Measurements from ENCODE around the gene OR14A2.
"Not testable (repeated sequence)": the region's sequence is repeated elsewhere in the genome, so short reads cannot be mapped to it uniquely, and the experiment has no call there.

OR14A2 gene

DNA sequence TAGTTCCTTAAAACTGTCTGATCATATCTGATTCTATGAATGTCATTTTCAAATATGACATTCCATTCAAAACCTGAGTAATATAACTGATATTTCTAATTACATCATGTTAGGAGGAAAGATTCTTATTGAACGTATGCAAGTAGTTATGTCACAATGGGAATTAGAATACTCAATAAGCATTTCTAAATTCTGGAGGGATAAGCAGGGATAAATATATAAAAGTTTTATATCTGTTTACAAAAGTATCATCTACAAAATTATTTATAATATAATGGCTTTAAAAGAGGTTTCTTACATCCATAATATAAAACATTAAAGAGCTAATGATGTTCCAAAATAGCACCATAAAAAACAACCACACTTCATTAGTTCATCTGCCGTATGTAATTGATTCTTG, at the start of gene OR14A2:
TSS of gene OR14A2 (minus strand) at position 101 of the 400 bp plus-strand sequence.
- DNase-seq (ENCODE audit: low read depth): no peak

DNA sequence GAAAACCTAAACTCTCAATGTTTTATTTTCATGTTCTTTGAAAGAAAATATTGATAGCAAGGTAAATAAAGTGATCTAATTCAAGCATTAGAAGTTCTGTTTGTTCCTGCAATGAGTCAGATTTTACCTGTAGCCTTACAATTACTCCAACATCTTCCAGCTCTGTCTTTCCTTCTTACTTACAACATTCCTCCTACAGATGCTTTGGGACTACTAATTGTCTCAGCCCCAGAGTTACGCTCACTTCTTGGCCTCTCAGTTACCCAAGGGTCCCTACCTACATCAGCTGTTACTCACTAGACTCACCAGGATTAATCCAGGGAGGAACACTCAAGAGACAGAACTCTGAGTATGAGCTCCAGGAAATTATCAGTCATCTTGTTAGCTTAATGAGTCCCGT, 49.6 kb upstream of the OR14A2 start:
- DNase-seq (ENCODE audit: low read depth): no peak

DNA sequence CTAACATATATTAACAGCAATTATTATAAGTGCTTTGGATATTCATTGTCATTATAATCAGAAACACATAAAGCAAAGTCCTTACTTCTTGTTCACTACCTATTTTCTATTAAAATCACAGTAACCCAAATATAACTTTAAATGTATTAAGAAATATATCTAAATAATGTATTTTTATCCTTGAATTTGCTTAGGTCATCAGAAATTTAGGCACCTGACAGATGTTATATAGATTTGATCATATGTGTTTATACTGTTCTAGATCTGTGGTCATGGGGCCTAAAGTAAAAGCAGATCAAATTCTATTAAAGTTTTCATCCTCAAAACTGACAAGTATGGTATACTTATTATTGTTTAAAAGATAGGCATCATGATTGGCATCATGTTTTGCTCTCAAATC, 21.7 kb upstream of the OR14A2 start:
- DNase-seq (ENCODE audit: low read depth): no peak

DNA sequence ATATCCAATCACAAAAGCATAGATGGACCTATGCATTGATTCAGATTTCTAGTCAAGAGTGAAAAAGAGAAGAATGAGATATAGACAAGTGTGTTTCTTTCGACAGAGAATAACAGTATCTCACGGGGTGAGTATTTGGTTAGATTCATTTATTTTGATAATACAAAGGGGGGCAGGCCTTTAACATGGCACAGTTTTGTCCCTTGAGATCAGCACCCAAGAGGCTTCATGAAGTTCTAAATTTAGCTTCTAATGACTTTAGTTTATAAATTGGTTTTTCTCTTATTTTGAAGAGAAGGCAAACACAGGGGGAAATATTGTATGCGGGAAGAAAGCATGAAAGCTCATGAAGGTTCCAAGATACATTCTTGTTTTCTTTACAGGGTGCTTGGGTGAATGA, 12.5 kb upstream of the OR14A2 start, which contains the start of gene OR1C1:
TSS of gene OR1C1 (minus strand) at position 101 of the 400 bp plus-strand sequence. CDS start 2,150 bp downstream, outside the sequence.
- DNase-seq (ENCODE audit: low read depth): no peak

DNA sequence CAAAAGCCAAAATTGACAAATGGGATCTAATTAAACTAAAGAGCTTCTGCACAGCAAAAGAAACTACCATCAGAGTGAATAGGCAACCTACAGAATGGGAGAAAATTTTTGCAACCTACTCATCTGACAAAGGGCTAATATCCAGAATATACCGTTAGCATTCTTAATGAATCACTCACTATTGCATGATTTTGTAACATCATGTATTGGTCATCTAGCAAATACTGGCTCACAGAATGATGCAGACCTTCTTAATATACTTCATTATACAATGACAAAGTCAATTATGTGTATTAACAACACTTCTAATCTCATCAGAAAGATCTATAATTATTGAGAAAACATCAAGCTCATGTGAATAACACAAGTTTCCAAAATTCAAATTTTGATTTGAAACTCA, 6.4 kb upstream of the OR14A2 start:
- DNase-seq (ENCODE audit: low read depth): not testable (repeated sequence)

DNA sequence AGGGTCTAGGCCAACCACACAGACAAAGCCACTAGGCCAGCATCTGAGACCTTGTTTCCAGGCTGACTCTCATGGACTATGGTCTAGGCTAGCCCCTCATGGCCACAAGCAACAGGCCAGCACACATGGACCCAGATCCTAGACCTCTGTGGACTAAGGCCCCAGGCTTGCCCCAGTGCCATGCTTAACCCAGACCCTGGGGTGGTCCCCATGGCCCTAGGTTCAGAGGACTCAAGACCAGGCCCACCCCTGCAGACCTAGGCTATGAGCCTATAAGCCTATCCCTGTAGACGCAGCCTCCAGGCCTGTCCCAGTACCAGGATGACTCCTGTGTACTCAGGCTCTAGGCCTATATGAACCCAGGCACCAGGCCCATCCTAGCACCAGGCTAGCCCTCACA, 1.9 kb upstream of the OR14A2 start:
- DNase-seq (ENCODE audit: low read depth): no peak

DNA sequence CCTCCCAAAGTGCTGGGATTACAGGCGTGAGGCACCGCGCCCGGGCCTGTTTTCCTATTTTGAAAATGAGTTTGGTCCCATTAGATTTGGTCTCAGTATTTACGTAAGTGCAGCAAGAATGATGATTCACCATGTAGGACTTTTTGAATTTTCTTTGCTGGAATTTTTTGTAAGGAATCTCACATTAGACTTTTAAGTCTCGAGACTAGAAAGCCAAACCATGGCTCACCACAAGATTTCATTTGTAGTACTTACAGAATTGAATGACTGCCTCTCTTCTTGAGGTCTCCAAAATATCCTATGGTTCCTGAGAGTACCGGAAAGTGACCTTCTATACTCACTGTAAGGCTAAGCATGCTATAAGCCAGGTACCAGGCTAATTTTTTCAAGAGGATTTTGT, 325 bp downstream of the OR14A2 start:
- DNase-seq (ENCODE audit: low read depth): no peak

DNA sequence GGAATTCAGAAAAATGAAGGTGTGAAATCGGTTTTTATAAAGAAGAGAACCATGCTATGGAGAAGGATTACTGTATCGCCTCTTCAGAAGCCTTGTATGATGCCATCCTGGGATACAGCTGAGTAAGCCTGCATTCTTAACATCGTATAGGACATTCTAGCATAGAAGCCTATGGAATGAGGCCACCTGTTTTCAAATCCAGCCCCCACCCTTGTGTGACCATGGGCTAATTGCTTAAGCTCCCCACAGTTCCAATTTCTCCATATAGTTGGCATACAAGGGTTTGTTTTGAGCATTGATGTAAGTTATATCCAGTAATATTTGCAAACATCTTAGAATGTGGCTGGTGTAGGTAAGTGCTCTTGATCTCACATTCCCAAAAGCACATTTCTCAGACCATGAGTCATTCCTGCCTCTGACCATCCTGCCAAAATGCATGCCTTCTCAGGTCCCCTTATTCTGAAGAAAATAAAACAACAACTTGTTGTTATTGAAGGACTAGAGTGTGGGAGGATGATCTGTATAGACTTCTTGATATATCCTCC, 1.5 kb downstream of the OR14A2 start:
- DNase-seq (ENCODE audit: low read depth): no peak

DNA sequence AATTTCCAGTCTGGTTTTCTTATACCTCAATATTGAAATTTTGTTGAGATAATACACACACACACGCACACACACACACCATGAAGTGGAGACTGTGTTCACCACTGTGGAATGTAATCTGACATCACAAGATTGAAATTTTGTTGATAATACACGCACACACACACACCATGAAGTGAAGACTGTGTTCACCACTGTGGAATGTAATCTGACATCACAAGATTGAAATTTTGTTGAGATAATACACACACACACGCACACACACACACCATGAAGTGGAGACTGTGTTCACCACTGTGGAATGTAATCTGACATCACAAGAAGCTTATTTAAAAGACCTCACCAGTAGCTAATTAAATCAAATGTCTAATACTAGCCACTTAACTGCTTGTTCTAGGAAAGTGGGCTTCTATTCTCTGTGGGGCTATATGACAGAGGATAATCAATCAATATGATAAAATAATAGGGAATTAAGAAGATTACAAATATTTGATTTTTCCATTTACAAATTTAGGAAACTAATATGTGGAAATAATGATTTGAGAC, 5.7 kb downstream of the OR14A2 start:
- not testable (repeated sequence) for DNase-seq (ENCODE audit: low read depth)

DNA sequence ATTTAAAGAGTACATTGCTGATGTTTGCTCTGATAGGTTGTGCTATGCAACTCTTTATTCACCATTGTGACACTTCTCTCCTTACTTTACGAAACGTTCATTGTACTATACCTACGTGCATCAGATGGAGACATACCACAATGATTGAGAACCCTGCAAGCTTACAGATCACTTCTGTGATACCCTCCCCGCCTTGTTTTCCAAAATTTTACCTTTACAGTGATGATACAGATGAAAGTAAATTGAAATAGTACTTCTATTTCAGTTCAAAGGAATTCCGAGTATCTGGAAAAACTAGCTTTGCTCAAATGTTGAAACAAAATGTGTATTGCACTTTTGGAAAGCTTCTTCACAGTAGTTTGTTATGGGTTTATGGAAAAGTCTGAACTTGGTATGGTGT, 6.2 kb downstream of the OR14A2 start:
- no peak for DNase-seq (ENCODE audit: low read depth)

DNA sequence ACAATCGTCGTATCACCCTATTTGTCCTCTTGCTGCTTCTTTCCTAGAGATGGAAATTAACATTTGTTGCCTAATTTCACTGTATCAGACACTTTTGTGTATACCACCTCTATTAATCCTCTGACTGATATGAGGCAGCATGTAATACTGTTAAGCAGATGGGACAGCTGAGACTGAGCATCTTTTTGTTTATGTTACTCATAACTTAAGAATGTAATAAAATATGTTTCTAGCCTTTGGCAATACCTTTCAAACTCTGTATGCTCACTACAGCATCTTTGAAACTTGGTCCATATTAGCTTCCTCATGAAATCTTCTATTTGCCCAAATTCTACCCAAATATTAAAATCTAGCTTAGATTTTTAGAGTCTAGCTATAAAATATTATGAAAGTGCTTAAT, 7.2 kb downstream of the OR14A2 start:
- no peak for DNase-seq (ENCODE audit: low read depth)

DNA sequence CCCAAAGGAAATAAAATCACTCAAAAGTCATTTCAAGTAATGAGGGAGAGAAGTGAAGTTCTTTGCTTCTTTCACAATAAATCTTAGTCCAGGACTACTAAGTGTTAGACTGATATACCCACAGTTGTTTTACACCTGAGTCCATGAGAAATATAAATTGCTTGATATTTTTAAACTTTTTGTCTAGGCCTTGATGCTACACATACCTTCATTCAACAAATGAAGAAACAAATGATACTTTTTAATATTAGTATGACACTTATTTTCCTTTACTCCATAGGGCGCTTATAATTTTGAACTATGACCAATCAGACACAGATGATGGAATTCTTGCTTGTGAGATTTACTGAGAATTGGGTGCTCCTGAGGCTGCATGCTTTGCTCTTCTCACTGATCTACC, 9.6 kb downstream of the OR14A2 start, which contains the start of gene OR14K1:
TSS of gene OR14K1 (plus strand) at position 301 of the 400 bp plus-strand sequence. CDS start at position 301, 0 bp downstream.
- DNase-seq (ENCODE audit: low read depth): no peak

DNA sequence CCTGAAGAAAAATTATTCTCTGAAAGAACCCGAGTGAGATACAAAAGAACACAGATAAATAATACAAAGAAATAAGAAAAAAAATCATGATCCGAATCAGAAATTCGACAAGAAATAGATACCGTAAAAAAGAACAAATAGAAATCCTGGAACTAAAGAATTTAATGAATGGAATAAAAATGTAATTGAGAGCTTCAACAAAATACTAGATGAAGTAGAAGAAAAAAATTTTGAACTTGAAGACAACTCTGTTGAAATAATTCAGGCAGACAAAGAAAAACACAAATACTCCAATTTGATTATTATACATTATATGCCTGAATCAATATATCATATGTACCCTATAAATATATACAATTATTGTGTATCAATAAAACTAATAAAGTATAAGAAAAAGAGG, 26.7 kb downstream of the OR14A2 start:
- no peak for DNase-seq (ENCODE audit: low read depth)

DNA sequence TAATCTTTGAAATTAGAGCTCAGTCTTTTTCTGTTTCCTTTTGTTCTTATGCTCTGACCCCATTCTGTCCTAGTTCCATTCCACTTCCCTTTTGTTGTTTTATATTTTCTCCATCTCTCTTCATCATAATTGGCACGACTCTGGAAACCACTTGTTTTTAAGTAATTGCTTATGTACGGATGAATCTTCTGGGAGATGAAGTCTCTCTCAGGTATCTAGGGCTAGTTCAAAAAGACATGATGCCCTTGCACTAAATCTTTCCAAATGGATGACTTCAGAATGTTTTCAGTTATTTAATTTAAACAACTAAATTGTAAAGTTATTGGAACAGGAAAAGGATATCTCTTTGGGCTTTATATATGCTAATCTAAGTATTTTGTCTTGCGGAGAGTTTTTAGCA, 31.4 kb downstream of the OR14A2 start, which contains the start of gene OR6F1:
TSS of gene OR6F1 (minus strand) at position 101 of the 400 bp plus-strand sequence. CDS start 3,891 bp downstream, outside the sequence.
- DNase-seq (ENCODE audit: low read depth): no peak

DNA sequence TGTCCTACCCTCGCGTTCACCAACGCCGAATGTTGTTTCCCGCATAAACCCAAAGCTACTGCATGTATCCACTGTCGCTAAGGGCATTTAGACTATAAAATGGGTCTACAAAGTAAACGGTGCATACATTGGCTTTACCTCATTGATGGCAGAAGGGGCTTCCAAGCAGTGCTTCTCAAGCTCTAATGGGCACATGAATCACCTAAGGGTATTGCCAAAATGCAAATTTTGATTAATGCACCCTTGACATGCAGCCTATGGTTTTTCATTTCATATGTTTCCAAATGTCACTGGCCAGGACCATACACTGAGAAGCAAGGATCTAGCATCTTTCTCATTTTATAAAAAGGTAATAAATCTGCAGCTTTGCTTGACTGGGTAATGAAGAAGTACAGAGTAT, 34.2 kb downstream of the OR14A2 start:
- DNase-seq (ENCODE audit: low read depth): no peak

DNA sequence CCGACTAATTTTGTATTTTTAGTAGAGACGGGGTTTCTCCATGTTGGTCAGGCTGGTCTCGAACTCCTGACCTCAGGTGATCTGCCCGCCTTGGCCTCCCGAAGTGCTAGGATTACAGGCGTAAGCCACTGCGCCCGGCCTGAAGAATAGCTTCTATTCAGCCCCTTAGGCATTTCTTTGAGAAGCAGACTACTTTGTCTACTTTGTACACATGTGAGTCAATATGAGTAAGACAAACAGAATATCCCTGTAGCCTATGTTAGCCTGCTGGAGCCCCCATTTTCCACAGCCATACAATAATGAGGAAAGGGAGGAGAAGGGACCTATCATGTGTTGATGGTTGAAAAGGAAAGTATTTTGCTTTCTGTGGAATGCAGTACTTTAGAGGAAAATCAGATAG, 37.3 kb downstream of the OR14A2 start:
- not testable (repeated sequence) for DNase-seq (ENCODE audit: low read depth)

DNA sequence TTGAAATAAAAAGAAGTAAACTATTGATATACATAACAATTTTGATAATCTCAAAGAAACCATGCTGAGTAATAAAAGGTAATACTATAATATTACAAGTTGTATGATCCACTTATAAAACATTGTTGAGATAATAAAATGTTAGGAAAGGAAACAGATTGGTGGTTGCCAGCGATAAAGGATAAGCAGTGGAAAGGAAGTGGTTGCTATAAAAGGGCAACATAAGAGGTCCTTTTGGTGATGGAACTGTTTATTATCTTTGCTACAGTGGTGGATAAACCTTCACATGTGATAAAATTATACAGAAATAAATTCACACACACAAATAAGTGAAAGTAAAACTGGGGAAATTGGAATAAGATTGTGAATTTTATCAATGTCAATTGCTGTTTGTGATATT, 46.6 kb downstream of the OR14A2 start:
- DNase-seq (ENCODE audit: low read depth): no peak

DNA sequence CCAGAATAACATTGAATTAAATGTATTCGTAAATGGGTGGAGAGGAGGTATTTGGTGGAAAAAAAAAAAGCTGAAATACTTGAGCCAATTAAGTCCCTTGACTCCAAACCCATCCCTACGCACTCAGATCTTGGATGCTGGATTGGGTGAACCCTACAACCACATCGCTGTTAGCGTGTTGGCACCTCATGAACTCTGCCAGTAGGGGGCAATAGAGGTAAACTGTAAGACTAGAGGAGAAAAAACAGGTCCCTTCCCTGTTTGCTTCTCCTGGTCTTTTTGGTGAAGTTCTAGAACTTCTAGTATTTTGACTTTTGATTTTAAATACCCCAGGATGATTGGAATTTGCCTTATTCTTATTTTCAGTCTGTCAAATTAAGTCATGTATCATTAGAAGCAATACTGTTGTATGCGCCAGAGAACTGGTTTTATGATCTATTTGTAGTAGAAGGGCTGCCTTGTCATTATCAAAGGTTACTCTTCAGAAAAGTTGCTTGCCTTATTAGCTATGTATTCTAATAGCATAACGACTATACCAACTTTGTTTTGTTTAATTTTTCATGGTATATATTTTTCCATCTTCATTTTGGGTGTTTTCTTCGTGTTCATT, 66.5 kb downstream of the OR14A2 start:
- no peak for DNase-seq (ENCODE audit: low read depth)

DNA sequence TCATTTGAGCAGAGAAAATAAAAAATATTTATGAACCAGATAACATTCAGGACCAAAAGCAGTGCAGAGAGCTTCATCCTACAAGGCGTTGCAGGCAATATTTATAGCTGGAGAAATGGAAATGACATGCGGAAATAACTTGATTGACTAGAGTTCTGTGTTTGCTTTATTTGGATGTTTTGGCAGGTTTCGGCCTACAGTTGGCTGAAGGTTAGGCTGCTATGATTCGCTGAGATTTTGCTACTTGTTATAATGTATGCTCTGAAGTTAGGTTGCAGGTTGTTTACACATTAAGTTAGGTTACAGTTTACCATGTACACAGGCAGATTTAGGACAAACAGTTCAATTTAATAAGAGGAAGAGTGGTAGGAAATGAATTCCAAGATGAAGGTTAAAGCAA, 67.8 kb downstream of the OR14A2 start:
- DNase-seq (ENCODE audit: low read depth): no peak

DNA sequence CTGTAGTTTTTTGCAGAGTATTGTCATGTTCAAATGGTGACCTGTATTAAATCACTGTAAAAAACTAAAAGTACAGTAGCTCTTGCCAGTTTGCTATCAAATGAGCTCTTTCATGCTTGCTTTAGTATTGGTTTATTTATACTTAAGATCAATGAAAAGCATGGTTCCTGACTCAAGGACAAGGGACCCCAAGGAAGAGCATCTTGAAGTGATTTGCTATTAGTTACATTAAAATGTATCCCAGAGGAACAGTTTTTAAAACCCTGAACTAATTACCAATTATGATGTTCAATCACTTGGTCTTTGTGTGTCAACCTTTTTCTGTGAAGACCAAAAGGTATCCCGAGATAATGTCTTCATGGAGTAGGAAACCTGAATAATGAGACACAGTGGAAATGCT, 68.3 kb downstream of the OR14A2 start, which contains the start of gene OR13G1:
TSS of gene OR13G1 (minus strand) at position 101 of the 400 bp plus-strand sequence. CDS start 6,698 bp downstream, outside the sequence.
- DNase-seq (ENCODE audit: low read depth): no peak
